Hepatocyte (in vitro differentiated cells): Measurements from ENCODE around the gene GNAO1.

Experiments used
- CTCF ChIP-seq: fragments of 200-600 bp; sonication (generic); IDR thresholded peaks from 2 replicates; pipeline ENCODE4 v1.5.1; 2016; ENCODE audit warnings: antibody characterized with exemption, mild to moderate bottlenecking; ENCODE audit not compliant: poor library complexity
- EZH2 ChIP-seq: fragments of 200-600 bp; sonication (generic); IDR thresholded peaks from 2 replicates; pipeline ENCODE4 v1.6.1; 2016; ENCODE audit warnings: antibody characterized with exemption, mild to moderate bottlenecking, borderline replicate concordance
- EZH2phosphoT487 ChIP-seq: fragments of 200-600 bp; sonication (generic); IDR thresholded peaks from one replicate; pipeline ENCODE4 v1.6.1; 2018; ENCODE audit warnings: antibody characterized with exemption, mild to moderate bottlenecking, low read depth, moderate library complexity; ENCODE audit not compliant: unreplicated experiment, severe bottlenecking

DNA sequence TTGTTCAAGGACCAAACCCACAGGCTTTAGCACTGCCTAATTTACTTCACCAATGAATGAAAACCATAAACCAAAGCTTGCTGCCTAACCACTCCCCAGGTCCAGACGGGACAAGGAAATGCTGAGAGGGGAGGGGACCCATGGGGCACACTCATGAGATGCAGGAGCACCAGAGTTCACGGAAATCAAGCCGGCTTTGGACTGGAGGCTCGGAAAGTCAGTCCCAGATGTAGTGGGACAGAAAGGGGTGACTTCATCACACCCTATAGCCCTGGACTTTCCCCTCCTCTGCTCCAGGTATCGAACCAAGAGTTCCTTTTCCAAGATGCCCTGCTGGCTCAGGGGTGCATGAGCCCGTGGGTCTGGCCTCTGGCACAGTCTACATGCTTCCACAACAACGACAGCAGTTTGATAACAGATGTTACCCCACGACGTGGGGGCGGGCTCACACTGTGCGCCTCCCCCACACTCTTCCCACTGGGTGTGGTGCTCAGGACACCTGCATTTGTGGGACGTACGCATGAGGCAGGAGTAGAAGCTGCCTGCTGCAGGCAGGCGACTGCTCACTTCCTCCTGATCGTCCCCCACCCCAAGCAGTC lies 170.9 kb downstream of the GNAO1 start:
- TF ChIP-seq CTCF (no peak), EZH2phosphoT487 (no peak), EZH2 (no peak)
